Measurements from ENCODE around the gene PDE3B.
"Not testable (repeated sequence)": the region's sequence is repeated elsewhere in the genome, so short reads cannot be mapped to it uniquely, and the experiment has no call there.

The PDE3B gene

GRCh38 chr11:14882196-14882595 is 238.6 kb downstream of the PDE3B start:
- no peak for DNase-seq (ENCODE audit: extremely low read depth, low read depth)
- no peak for TF ChIP-seq CTCF (IDR thresholded peaks at IDR 0.05; ENCODE audit: low read depth, low read length)

- DNase-seq (ENCODE audit: extremely low read depth, low read depth): not testable (repeated sequence)
These were observed 240.1 kb downstream of the PDE3B start for GRCh38 chr11:14883683-14884082.

- no peak for DNase-seq (ENCODE audit: extremely low read depth, low read depth)
- TF ChIP-seq CTCF (IDR thresholded peaks at IDR 0.05; ENCODE audit: low read depth, low read length): no peak
These were observed 241.2 kb downstream of the PDE3B start for GRCh38 chr11:14884667-14885273.

GRCh38 chr11:14886513-14886912 is 242.9 kb downstream of the PDE3B start:
- TF ChIP-seq CTCF (IDR thresholded peaks at IDR 0.05; ENCODE audit: low read depth, low read length): no peak
- DNase-seq (ENCODE audit: extremely low read depth, low read depth): no peak

- peak; percentile 65 for DNase-seq (ENCODE audit: extremely low read depth, low read depth)
- TF ChIP-seq CTCF (IDR thresholded peaks at IDR 0.05; ENCODE audit: low read depth, low read length): no peak
These were observed 247.8 kb downstream of the PDE3B start for GRCh38 chr11:14891143-14892035.

DNA sequence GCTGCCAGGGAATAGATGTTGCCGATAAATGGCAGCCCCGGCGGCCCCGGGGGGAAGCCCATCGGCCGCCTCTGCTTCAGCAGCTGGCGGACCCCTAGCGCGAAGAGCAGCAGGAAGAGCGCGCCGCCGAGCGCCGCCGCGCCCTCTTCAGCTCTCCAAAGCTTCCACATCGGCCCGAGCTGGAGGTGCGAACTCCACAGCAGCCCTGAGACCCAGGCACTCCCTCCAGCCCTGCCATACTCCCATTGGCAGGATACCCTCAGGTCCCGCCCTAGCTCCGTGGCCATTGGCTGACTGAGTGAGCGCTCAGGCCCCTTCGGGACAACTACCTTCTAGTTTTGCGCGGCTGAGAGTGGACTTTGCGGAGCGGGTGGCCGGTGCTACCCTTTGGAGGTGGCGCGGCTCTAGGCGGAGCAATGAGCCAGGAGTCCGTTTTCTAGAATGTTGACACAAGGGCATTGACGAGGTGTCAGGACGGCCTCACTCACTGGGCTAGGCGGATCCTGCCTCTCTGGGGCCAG is 248.5 kb downstream of the PDE3B start, which contains the start of gene CYP2R1:
Gene CYP2R1 (minus strand): TSS at position 196 of the 521 bp plus-strand sequence. CDS start 26 bp downstream, at position 170.
- TF ChIP-seq CTCF (IDR thresholded peaks at IDR 0.05; ENCODE audit: low read depth, low read length): no peak
- DNase-seq (ENCODE audit: extremely low read depth, low read depth): peak; percentile 93

- no peak for DNase-seq (ENCODE audit: extremely low read depth, low read depth)
- no peak for TF ChIP-seq CTCF (IDR thresholded peaks at IDR 0.05; ENCODE audit: low read depth, low read length)
These were observed 249.0 kb downstream of the PDE3B start for GRCh38 chr11:14892577-14892976.
